Osteocyte (in vitro differentiated cells): ENCODE data around the gene MRPL50. TPM values are rescaled to one million over a fixed set of nuclear protein-coding genes. Genes with fewer than 3 reads are reported as not detected.

Experiments
- DNase-seq: peaks from one replicate; pipeline ENCODE4 v3.0.0; 2021; ENCODE audit warnings: mixed read lengths; ENCODE audit not compliant: unreplicated experiment; ENCODE audit errors: extremely low spot score
- H3K27ac Mint-ChIP-seq: one replicate; pipeline ENCODE4 v1.8.0; 2021; ENCODE audit warnings: mild to moderate bottlenecking, mixed read lengths; ENCODE audit not compliant: unreplicated experiment
- H3K27me3 Mint-ChIP-seq: one replicate; pipeline ENCODE4 v1.8.0; 2021; ENCODE audit warnings: mixed read lengths; ENCODE audit not compliant: unreplicated experiment
- H3K36me3 Mint-ChIP-seq: one replicate; pipeline ENCODE4 v1.8.0; 2021; ENCODE audit warnings: mixed read lengths; ENCODE audit not compliant: unreplicated experiment
- H3K4me1 Mint-ChIP-seq: one replicate; pipeline ENCODE4 v1.8.0; 2021; ENCODE audit warnings: mixed read lengths; ENCODE audit not compliant: unreplicated experiment
- H3K4me3 Mint-ChIP-seq: one replicate; pipeline ENCODE4 v1.8.0; 2021; ENCODE audit warnings: mild to moderate bottlenecking, moderate library complexity, mixed read lengths; ENCODE audit not compliant: unreplicated experiment
- H3K9me3 Mint-ChIP-seq: one replicate; pipeline ENCODE4 v1.8.0; 2021; ENCODE audit warnings: mixed read lengths; ENCODE audit not compliant: unreplicated experiment
- total RNA-seq: library from RNA; stranded (reverse); gene quantifications from 2 replicates; pipeline ENCODE4 v1.2.1, GENCODE V29; 2021
- TF ChIP-seq, protein P1 (sequence below): fragments of 200-600 bp; sonication (generic); IDR thresholded peaks from 2 replicates; pipeline ENCODE4 v1.5.0; 2021; ENCODE audit warnings: antibody characterized with exemption, mild to moderate bottlenecking, moderate library complexity

The MRPL50 gene
- total RNA-seq, 1 donor from 2014 or later, result 7.4 TPM

GRCh38 chr9:101356619-101357018 lies 41.8 kb downstream of the MRPL50 start:
- DNase-seq, result no peak
- TF ChIP-seq, protein P1, sequence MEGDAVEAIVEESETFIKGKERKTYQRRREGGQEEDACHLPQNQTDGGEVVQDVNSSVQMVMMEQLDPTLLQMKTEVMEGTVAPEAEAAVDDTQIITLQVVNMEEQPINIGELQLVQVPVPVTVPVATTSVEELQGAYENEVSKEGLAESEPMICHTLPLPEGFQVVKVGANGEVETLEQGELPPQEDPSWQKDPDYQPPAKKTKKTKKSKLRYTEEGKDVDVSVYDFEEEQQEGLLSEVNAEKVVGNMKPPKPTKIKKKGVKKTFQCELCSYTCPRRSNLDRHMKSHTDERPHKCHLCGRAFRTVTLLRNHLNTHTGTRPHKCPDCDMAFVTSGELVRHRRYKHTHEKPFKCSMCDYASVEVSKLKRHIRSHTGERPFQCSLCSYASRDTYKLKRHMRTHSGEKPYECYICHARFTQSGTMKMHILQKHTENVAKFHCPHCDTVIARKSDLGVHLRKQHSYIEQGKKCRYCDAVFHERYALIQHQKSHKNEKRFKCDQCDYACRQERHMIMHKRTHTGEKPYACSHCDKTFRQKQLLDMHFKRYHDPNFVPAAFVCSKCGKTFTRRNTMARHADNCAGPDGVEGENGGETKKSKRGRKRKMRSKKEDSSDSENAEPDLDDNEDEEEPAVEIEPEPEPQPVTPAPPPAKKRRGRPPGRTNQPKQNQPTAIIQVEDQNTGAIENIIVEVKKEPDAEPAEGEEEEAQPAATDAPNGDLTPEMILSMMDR, result no peak
- Mint-ChIP-seq H3K27ac (no peak overlapping the region), H3K4me1 (no peaks in the 10 kb centered on the region), H3K4me3 (no peak overlapping the region), H3K36me3 (no peaks in the 10 kb centered on the region), H3K9me3 (no peaks in the 10 kb centered on the region), H3K27me3 (peaks cover 2% of the 10 kb centered on the region)

- TF ChIP-seq, protein P1, result no peak
- Mint-ChIP-seq H3K27ac (no peak overlapping the region), H3K27me3 (peaks cover 3% of the 10 kb centered on the region), H3K36me3 (no peaks in the 10 kb centered on the region), H3K4me1 (no peaks in the 10 kb centered on the region), H3K4me3 (no peak overlapping the region), H3K9me3 (no peaks in the 10 kb centered on the region)
- no peak for DNase-seq
Measured at GRCh38 chr9:101354765-101355708, 43.4 kb downstream of the MRPL50 start.

DNA sequence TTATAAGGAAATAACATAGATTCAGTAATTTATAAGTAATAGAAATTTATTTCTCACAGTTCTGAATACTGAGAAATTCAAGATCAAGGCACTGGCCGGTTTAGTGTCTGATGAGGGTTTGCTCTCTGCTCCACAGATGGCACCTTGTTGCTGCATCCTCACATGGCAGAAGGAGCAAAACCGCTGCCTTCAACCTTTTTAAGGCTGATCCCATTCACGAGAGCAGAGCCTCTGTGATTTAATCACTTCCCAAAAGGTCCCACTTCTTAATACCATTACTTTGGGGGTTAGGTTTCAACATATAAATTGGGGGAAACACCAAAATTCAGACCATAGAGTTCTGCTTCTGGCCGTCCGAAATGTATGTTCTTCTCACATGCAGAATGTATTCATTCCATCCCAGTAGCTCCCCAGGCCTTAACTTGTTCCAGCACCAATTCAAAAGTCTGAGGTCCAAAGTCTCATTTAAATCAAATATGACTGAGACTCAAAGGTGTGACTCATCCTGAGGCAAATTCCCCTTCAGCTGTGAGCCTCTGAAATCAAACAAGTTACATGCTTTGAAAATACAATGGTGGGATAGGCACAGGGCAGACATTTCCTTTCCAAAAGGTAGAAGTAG lies 44.2 kb downstream of the MRPL50 start:
- TF ChIP-seq, protein P1, result no peak
- H3K4me3 Mint-ChIP-seq, result no peak overlapping the region
- H3K36me3 Mint-ChIP-seq, result no peaks in the 10 kb centered on the region
- H3K9me3 Mint-ChIP-seq, result no peaks in the 10 kb centered on the region
- DNase-seq, result no peak
- H3K4me1 Mint-ChIP-seq, result no peaks in the 10 kb centered on the region
- H3K27ac Mint-ChIP-seq, result no peak overlapping the region
- H3K27me3 Mint-ChIP-seq, result peaks cover 4% of the 10 kb centered on the region

DNA sequence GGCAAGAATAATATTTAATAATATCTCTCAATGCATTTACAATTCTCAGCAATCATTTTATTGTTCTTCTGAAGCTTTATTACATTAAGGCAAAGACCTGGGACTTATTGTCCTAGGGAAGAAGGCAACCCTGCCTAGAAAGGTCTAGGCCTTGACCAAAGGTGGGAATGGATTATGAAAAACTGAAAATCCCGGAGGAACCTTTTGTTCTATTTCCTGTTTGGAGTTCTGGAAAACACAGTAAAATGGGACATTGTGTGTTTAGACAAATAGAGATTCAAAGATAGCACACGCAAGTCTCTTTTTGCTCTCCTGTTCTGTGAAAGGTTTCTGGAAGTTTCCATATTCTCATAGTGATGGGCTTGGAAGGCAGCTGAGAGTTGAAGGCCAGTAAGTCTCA lies 44.7 kb downstream of the MRPL50 start:
- TF ChIP-seq, protein P1, result no peak
- H3K4me1 Mint-ChIP-seq, result no peaks in the 10 kb centered on the region
- H3K27ac Mint-ChIP-seq, result no peak overlapping the region
- no peak for DNase-seq
- no peaks in the 10 kb centered on the region for H3K9me3 Mint-ChIP-seq
- peaks cover 9% of the 10 kb centered on the region for H3K27me3 Mint-ChIP-seq
- H3K36me3 Mint-ChIP-seq, result no peaks in the 10 kb centered on the region
- no peak overlapping the region for H3K4me3 Mint-ChIP-seq

DNA sequence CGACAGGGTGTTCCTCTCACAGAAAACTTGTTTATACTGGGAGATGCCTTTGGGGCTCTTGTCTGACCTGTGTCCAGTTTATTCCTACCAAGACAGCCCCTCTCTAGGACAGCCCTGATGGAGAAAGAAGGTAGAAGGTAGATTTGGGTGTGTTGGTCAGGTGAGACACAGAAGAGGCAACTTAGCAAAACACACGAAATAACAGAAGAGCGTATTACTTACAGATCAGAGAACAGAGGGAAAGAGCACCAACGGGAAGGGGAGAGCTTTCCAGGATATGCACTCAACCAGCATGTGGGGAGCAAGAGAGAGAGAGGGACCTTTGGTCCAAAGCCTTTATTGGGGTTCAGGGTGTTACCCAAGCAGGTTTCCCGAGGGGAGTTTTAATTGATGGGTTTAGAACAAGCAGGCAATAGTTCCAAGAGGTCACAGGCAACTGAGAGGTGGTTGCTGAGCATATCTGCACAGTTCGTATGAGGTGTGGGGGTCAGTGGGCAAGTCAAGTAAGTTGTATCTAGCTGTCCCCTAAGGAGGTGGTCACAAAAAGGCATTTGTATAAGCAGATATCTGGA lies 45.4 kb downstream of the MRPL50 start:
- H3K36me3 Mint-ChIP-seq, result no peaks in the 10 kb centered on the region
- peaks cover 13% of the 10 kb centered on the region for H3K27me3 Mint-ChIP-seq
- no peak overlapping the region for H3K27ac Mint-ChIP-seq
- H3K4me1 Mint-ChIP-seq, result no peaks in the 10 kb centered on the region
- TF ChIP-seq, protein P1, result no peak
- no peak for DNase-seq
- H3K4me3 Mint-ChIP-seq, result no peak overlapping the region
- H3K9me3 Mint-ChIP-seq, result no peaks in the 10 kb centered on the region
